Fibroblast of lung (primary cell): ENCODE measurements around the gene ACP6.

Source experiments
- CTCF ChIP-seq, 2 donors: IDR thresholded peaks in 1 of 2; conservative IDR thresholded peaks in 1 of 2; 1 replicate in 1 of 2; 2 replicates in 1 of 2; pipeline ENCODE4 v1.5.1; 2011 to 2012; ENCODE audit warnings: low read length in 2 of 2, control low read depth in 1 of 2, inconsistent platforms in 1 of 2, low read depth in 1 of 2, mild to moderate bottlenecking in 1 of 2
- EZH2 ChIP-seq: IDR thresholded peaks from 2 replicates; pipeline ENCODE4 v1.5.1; 2012; ENCODE audit warnings: low read length, control low read depth, mild to moderate bottlenecking; ENCODE audit errors: missing control alignments

- TF ChIP-seq EZH2, result no peak
- TF ChIP-seq CTCF (conservative IDR thresholded peaks at IDR 0.05 in 1 of 2, IDR thresholded peaks at IDR 0.05 in 1 of 2; ENCODE audit: low read depth in 1 of 2, low read length in 2 of 2), result no peak
Observed at GRCh38 chr1:147634645-147635044, 35.7 kb downstream of the ACP6 start.
